NCI-H2196 (cell line): Measurements from ENCODE around the gene CAV1.
"Not testable (repeated sequence)": the region's sequence is repeated elsewhere in the genome, so short reads cannot be mapped to it uniquely, and the experiment has no call there.

Experiments
- DNase-seq: peaks from one replicate; lab custom pipeline; 2025; ENCODE audit not compliant: unreplicated experiment; lab: John Stamatoyannopoulos, UW

The CAV1 gene

DNA sequence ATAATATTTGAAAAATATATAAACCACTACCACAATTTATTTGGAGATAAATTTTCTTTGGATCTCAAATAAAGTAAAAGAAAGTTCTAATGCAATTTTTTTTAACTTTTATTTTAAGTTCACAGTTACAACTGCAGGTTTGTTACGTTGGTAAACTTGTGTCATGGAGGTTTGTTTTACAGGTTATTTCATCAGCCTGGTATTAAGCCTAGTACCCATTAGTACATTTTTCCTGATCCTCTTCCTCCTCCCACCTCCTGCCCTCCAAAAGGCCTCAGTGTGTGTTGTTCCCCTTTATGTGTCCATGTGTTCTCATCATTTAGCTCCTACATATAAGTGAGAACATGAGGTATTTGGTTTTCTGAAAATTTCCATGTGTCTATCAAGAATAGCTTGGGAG is 54.5 kb downstream of the CAV1 start:
- DNase-seq, result no peak

DNA sequence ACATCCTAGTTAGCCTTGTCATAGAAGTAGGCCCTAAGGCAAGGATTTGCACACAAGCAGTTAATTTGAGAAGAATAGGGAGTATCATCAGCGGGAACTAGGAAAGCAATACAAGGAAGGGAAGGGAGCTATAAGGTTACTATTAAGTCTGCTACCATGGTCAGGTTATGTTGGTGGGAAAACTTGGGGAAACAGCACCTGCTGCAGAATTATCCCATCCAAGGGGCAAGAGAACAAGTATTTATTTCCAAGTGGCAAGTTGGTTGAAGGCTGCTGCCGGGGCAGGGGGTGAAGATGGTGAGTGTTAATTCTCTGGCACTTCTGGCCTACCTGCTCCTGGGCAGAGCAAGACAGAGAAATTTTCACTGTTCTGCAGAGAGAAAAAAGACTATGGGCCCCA is 55.0 kb downstream of the CAV1 start:
- no peak for DNase-seq

DNA sequence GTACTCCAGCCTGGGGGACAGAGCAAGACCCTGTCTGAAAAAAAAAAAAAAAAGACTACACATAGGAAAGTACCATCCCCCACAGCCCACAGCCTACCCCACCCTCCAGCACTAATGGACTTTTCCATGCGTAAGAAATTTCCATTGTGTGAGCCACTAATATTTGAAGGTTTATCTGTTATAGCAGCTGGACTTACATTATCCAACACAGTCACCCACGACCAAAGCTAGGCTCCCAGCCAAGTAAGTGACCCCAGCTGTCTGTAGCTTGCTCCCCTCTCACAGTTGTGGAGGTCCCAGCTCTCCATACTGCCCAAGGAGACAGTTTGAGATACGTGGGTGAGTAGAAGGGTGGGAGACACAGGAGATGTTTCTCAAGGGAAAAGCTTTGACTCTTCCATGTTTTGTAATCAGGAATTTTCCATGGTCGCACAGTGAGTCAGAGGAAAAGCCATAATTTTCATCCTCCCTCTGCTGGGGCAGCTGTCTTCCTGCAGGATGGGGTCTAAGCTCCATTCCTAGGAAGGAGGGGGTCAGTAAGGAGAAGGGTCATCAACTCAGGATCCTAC is 57.4 kb downstream of the CAV1 start:
- no peak for DNase-seq

DNA sequence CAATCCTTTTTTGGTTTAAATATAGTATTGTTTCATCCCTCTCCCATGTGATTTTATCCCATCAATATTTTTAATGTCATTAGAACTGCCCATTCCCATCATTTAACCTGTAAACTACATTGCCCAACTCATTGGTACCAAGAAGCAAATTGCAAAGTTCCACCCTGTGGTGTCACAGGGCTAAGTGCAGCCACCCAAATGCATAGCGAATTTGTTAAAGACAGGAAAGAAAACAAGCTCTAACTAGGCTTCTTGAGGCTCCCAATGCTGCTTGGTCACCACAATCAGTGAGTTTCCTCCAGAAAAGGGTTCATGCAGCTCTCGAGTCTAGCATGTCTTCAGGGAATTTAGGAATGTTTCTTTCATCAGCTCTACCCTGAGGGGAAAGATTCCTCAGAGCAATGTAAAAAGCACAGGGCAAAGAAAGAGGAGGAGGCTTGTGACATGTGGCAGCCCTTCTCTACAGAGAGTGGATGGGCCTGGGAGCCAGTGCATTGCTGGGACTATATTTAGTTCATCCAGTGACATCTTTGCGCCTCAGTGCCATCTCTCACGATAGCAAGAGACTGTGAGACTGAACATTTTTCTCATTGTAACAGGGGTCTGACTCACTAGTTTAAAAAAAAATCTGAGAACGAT is 58.1 kb downstream of the CAV1 start:
- DNase-seq, result no peak

DNA sequence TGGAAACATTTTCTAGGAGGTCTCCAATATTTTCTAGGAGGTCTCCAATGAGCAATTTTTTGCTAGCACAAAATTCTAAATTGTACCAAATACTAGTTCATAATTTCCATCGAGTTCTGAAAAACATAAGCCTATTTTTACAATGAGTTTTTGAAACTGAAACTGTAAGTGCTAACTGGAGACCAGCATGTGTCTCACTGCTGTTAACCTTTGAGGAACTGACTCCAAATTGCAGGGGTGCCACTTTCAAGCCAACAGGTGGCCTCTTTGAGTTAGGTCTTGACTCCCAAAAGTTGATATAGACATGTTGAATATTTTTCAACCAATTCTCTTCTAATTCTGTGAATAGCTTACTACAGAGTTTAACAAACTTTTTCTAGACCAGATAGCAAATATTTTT is 58.8 kb downstream of the CAV1 start:
- DNase-seq, result no peak

DNA sequence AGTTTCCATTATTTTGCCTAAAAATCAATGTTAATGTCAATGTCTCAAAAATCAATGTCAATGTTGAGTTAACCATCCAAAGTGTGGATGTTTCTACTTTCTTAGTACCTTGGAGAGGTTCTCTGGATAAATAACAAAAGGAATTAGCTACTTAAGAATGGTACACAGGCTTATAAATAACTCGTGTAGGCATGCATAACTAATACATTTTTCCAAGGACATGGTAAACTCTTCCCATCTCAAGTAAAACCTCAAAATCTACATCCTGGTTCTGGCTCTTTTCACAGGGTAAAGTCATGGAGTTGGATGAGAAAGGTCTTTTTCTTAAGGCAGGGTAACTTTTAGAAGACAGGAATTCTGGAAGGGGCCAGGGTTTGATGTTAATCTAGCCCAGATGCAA is 59.9 kb downstream of the CAV1 start:
- no peak for DNase-seq

DNA sequence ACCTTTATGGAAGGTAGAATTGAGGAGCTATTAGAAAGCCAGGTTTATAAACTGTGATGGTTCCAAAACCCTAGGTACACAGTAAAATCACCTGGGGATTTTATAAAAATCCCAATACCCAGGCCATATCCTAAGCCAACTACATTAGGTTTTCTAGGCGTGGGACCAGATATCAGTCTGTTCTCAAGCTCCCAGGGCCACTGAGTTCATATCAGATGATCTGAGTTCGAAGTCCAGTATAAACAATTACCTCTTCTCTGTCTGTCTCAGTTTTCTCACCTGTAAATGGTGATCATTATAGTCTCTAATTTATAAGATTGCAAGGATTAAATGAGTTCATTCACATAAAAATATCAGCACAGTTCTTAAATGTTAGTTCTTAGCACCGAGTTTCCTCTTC is 60.6 kb downstream of the CAV1 start:
- DNase-seq, result no peak

DNA sequence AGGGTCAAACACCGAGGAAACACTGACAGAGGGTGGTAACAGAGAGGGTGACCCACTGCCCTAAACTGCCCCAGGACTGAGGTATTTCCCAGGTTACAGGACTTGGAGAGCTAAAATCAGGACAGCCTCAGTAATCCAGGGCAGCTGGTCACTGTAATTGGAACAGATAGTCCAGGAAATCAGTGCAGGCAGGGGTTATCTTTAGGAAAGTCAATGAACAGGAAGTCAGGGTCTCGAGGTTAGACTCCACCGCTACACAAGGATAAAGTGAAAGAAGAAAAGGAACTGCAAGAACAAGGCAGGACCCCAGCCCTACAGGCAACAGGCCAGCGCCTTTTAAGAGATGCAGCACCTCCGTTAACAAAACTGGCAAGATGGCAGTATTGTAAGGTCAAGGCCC is 61.1 kb downstream of the CAV1 start:
- DNase-seq, result no peak

DNA sequence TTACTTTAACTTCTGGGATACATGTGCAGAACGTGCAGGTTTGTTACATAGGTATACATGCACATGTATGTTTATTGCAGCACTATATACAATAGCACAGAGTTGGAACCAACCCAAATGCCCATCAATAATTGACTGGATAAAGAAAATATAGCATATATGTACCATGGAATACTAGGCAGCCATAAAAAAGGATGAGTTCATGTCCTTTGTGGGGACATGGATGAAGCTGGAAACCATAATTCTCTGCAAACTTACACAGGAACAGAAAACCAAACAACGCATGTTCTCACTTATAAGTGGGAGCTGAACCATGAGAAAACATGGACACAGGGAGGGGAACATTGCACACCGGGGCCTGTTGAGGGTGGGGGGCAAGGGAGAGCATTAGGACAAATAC is 62.4 kb downstream of the CAV1 start:
- not testable (repeated sequence) for DNase-seq

DNA sequence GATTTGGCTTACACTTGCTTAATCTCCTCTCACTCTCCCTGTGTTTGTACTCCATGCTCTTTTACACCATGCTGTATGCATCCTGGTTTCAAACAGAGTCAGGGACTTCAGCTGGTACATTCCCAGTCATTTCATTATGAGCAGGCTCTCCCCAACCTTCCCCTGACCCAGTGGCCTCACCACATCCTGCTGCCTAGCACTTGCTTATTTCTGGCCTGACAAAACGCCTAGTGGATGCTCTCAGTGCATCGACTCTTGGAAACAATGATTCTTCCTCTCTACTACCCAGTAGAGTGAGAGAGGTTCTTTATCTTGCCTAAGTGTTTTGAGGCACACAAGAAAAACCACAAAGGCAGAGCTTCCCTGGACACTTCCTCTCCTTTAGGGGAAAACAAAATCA is 63.4 kb downstream of the CAV1 start:
- DNase-seq, result no peak

DNA sequence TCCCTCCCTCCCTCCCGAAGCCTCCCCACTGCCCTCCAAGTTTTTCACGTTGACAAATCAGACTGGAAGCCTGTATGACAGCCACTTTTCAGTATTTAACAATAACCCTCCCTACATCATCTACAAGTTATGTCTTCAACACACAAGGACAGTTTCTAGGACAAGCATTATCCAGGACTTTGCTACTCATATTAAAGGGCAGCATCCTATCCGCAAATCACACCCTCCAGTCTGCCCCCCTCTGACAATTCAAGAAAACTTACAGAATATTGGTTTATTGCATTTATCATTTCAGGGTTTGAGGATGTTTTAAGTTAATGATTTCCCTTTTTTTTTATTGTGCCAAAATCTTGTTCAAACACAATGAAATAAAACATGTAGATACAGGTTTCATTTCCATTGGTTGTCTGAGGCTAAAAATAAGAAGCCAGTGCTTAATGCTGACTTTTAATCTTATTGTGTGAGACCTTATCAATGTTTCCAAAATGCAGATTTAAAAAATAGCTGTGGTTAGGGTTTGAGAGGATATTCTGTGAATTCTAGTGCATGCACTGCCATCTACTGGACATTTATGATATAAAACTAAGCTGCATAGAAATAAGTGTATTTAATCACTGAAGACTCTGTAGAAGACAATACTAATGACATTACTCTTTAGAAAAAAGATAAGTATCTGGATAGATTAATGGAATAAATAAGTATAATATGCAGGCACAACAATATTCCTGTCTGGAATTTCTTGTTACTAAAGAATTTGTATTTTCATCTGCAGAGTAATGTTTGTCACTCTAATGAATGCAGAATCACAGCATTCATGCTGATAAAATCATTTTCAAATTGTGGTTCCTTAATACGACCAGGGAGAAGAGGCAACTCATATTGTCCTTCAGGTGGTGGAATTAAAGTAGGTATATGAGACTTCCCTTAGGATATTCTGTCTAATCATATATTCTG is 64.1 kb downstream of the CAV1 start:
- peak; percentile 69 for DNase-seq

DNA sequence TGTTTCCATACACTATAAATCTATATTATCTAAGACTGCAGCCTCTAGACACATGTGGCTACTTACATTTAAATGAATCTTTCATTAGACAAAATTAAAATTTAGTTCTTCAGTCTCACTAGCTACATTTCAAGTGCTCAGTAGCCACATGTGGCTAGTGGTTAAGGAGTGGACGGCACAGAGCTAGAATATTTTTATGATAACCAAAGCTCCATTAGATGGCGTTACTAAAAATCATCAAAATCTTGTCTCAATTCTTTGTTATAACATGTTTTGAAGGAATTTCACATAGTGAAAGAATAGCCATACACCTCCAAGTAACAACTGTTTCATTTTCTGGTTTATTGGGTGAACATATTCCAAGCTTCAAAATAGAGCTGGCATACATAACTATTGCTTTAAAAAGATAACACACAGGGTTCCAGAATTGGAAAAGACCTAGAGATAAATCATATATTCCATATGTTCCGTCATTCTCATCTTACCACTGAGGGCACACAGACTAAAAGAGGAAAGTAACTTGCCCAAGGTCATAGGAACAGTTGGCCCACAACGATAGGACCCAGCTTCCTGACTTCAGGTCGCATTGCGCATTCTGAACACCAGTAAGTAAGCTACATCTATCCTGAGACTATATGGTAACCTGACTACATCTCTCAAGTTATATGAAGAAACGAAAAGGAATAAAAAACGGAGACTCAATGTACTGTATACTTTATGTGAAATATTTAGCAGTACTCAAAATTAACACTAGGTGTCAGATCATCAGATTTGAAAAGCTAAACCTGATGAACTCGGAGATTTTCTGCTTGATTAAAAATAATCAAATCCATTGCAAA is 66.6 kb downstream of the CAV1 start:
- DNase-seq, result peak; percentile 24

DNA sequence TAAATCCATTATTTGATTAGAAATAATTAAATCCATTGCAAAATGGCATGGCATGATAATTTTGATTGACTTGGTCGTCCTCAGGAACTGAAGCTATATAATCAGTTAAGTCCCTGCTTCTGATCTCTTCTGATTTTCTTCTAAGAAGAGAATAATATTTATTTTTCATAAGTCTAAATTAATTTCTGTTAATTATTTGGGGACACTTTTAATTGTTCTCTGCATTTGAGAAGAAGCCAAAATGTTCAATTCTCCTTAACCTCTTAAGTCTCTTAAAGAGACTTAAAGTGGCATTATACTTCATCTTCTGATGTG is 67.2 kb downstream of the CAV1 start:
- DNase-seq, result no peak

DNA sequence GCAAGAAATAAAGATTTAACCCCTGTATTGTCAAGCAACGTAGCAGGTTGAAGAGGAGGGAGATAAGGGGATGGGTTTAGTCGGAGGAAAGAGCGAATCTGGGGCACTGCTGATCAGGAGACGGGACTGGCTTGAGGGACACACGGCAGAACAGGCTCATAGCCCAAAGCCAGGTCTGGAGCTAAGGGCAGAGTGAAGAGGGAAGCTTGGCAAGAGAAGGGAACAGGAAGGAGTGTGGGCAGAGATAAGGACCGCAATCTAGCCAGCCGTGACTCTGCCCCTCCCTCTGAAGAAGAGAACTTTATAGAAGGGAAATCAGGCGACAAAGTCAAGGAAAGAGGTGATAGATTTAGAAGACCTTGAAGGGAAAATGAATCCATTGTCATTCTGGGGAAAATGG is 67.6 kb downstream of the CAV1 start:
- DNase-seq, result no peak

DNA sequence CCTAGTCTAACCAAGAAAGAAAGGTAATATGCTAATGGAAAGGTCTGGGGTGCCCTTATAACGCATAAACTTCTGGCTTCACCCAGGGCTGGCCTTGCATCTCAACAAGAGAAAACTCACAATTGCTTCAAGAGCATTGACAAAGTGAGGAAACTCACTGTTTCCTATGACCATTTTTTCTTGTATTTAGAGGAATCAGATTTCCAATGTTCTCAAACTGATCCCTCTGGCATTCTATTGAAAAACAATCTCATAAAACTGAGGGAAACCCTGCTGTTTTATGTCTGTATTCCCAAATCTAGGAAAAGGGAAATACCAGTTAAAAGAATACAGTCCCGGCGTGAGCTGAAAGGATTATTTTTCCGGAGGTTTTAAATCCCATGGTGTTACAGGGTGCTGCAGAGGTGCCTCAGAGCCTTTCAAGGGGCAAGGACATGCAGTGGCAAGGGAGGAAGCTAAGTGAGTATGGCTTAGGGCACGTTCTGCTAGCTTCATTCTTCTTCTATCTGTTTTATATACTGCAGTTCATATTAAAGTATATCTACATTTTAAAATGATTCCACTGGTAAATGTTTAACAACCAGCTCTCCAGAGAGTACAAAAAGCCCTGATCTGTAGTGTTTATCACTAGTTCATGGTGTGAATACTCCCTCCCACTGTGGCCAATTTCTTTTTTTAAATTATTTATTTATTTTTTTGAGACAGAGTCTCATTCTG is 68.7 kb downstream of the CAV1 start:
- no peak for DNase-seq

DNA sequence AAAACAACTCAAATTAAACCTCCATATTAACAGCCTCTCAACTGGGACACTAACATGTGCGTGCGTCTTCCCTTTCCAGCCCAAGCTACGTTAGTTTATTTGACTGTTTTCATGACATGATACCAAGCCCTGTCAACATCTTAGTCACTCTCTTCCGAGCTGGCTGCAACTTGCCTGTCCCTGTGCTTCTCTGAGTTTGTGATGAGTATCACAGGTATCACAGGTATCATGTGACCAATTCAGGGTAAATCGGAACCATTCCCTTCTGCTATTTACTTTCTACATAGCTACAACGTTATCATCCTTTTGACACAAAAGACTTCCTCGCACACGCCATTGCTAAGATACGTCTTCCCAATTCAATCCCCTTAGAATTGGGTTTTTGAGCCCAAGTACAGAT is 70.2 kb downstream of the CAV1 start:
- DNase-seq, result no peak

DNA sequence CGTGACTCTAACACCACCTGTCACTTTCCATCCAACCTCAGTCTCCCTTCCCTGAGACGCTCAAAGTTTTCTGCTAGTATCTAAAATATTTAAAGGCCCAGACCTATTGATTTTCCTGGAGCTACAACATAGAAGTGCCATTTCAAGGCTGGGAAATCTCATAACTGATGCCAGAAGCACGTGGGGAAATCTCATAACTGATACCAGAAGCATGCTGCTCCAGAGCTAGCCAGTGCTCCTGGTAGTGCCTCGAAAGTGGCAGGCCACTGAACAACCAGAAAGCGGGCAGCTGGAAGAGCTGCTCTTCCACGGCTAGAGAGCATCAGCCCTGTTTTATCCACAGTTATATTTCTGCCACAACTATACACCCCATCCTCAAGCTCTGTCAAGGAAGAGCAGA is 72.5 kb downstream of the CAV1 start:
- DNase-seq, result no peak

DNA sequence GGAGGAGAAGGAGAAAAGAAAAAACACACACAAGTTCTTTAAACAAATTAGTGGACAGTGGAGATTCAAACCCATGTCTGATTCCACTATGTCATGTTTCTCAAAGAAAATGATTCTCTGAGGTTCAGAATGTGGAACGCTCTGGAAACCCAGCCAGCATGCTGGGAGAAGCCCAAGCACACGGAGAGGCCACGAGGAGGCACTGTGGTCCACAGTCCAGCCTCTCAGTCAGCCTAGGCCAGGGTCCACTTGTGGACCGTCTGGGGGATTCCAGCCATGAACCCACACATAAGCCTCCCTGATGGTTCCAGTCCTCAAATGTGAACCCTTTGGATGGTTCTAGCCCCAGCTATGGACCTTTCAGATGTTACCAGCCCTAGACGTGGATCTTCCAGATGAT is 73.4 kb downstream of the CAV1 start:
- DNase-seq, result no peak

DNA sequence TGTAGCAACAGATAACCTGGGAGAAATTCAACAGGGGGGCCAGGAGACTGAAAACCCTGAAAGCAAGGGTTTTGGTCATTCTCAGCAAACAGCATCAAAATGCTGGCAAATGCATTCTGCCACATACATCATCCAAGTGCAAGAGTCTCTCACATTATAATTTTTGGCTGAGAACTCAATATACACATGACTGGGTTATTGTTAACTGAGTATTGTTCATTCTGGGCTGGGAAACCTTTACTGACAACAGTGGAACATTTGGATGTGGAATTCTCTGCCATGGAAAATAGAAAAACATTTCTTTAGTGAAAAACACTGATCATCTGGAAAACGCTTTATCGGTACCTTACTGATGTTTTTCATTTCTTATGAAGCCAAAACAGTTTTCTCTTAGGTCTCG is 74.0 kb downstream of the CAV1 start:
- DNase-seq, result no peak

DNA sequence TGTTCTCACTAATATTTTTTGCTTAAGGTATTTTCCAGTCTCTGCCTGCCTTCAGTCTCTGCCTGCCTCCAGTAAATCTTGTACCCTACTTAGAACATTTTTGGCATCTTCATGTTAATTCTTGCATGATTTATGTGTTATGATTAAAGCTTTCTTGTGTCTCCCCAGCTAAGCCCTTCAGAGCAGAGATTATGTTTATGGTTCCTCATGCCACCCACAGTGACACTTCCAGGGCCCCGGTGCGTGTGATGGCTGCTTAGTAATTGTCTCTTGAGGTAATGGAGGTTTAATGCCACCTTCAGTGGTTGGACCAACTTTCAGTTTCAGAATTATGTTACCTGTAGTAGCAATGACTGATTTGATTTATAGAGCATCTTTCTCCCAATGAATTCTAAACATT is 76.6 kb downstream of the CAV1 start:
- no peak for DNase-seq

DNA sequence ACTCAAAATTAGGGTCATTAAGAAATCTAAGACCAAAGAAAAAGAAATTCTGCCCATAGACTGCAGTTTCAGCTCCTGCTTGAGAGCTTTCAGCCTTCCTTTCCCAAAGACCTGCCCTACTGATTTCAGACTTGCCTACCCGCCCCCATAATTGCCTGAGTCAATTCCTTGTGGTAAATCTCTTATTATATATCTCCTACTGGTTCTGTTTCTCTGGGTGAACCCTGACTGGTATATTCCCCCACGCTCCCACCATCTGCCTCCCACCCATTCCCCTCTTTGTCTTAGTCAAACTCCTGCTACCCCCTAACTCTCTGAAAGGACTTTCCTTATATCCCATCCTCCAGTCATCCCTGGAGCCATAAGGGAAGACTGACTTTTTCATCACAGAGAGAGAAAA is 82.5 kb downstream of the CAV1 start:
- DNase-seq, result no peak
